HS-27A (cell line): ENCODE measurements around the gene IAH1.

Experiments used
- DNase-seq: peaks from one replicate; pipeline ENCODE4 v3.0.0-alpha.2; 2012; ENCODE audit warnings: low read depth, missing footprints

IAH1 gene

GRCh38 chr2:9474361-9475057, at the start of gene IAH1:
TSS of gene IAH1 (plus strand) at chr2:9474551. CDS start at chr2:9474567, 16 bp downstream.
- DNase-seq, result peak; percentile 12

GRCh38 chr2:9428965-9429577, 45.3 kb upstream of the IAH1 start:
- no peak for DNase-seq

GRCh38 chr2:9430316-9431293, 43.7 kb upstream of the IAH1 start:
- DNase-seq, result no peak

GRCh38 chr2:9434489-9434888, 39.9 kb upstream of the IAH1 start:
- DNase-seq, result no peak

GRCh38 chr2:9439536-9439935, 34.8 kb upstream of the IAH1 start:
- DNase-seq, result no peak

GRCh38 chr2:9440058-9440727, 34.2 kb upstream of the IAH1 start:
- no peak for DNase-seq

GRCh38 chr2:9441556-9441955, 32.8 kb upstream of the IAH1 start:
- no peak for DNase-seq

GRCh38 chr2:9443526-9443925, 30.8 kb upstream of the IAH1 start:
- no peak for DNase-seq

- no peak for DNase-seq
Measured at GRCh38 chr2:9445089-9445488, 29.3 kb upstream of the IAH1 start.

GRCh38 chr2:9451231-9451630, 23.1 kb upstream of the IAH1 start:
- DNase-seq, result no peak

- no peak for DNase-seq
Measured at GRCh38 chr2:9460441-9461017, 13.8 kb upstream of the IAH1 start.

- no peak for DNase-seq
Measured at GRCh38 chr2:9461079-9461478, 13.3 kb upstream of the IAH1 start.

GRCh38 chr2:9462313-9462712, 12.0 kb upstream of the IAH1 start:
- no peak for DNase-seq

- no peak for DNase-seq
Measured at GRCh38 chr2:9462886-9463697, 11.3 kb upstream of the IAH1 start.

- DNase-seq, result no peak
Measured at GRCh38 chr2:9463698-9464034, 10.7 kb upstream of the IAH1 start.

- DNase-seq, result no peak
Measured at GRCh38 chr2:9465170-9465569, 9.2 kb upstream of the IAH1 start.

GRCh38 chr2:9466147-9466683, 8.1 kb upstream of the IAH1 start:
- DNase-seq, result no peak

GRCh38 chr2:9467687-9468086, 6.7 kb upstream of the IAH1 start:
- no peak for DNase-seq

GRCh38 chr2:9471206-9471605, 3.1 kb upstream of the IAH1 start:
- no peak for DNase-seq

GRCh38 chr2:9472511-9472910, 1.8 kb upstream of the IAH1 start:
- no peak for DNase-seq
